CD1c-positive myeloid dendritic cell (primary cell): ENCODE results near the gene NR2F1.

Experiments
- DNase-seq: peaks from one replicate; pipeline ENCODE4 v3.0.0-alpha.2; 2016; ENCODE audit errors: extremely low spot score

The NR2F1 gene

DNA sequence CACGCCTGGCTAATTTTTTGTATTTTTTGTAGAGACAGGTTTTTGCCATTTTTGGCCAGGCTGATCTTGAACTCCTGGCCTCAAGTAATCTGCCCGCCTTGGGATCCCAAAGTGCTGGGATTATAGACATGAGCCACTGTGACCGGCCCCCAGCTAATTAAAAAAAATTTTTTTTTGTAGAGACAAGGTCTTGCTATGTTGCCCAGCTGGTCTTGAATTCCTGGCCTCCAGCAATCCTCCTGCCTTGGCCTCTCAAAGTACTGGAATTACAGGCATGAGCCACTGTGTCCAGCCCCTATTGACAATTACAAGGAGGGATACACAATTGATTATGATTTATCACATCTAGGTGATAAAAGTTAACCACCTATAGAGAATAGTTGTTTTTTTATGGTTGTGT is 59.5 kb downstream of the NR2F1 start:
- no peak for DNase-seq
